H1 (cell line): Measurements from ENCODE around the gene AP5S1. TPM values are rescaled to one million over a fixed set of nuclear protein-coding genes. Genes with fewer than 3 reads are reported as not detected.

Source experiments
- CTCF ChIA-PET: fragments of 300-600 bp; sonication (Branson Sonifier 250); formaldehyde crosslinking; loops from one replicate; lab custom pipeline; 2021; ENCODE audit not compliant: partially characterized antibody; lab: Charles Lee
- POLR2A ChIA-PET: fragments of 300-600 bp; sonication (Branson Sonifier 250); formaldehyde crosslinking; loops from one replicate; lab custom pipeline; 2021; ENCODE audit warnings: inconsistent platforms; ENCODE audit not compliant: partially characterized antibody; lab: Charles Lee
- DNase-seq, 2 experiments: peaks; one replicate each; pipeline versions ENCODE4 v3.0.0 to v3.0.0-alpha.2; 2010 to 2022; ENCODE audit warnings: low spot score in 2 of 2, low read depth in 1 of 2, mixed read lengths in 1 of 2
- FAIRE-seq: peaks from 2 replicates; lab custom pipeline; 2011; peaks lifted over from hg19 to GRCh38; lab: Jason Lieb, UNC
- H2AFZ ChIP-seq: 2 replicates; pipeline ENCODE4 v1.8.1; 2012; ENCODE audit warnings: low read length, inconsistent platforms
- H2AK5ac ChIP-seq: 2 replicates; pipeline ENCODE4 v1.6.1; 2013; ENCODE audit warnings: low read depth, low read length
- H2BK120ac ChIP-seq: replicated peaks from 2 replicates; pipeline ENCODE3; 2013; ENCODE audit warnings: low read depth, low read length, inconsistent platforms
- H2BK12ac ChIP-seq: 2 replicates; pipeline ENCODE4 v1.6.1; 2013; ENCODE audit warnings: low read depth, low read length
- H2BK15ac ChIP-seq: 2 replicates; pipeline ENCODE4 v1.6.1; 2013; ENCODE audit warnings: low read length
- H2BK20ac ChIP-seq: 2 replicates; pipeline ENCODE4 v1.6.1; 2013; ENCODE audit warnings: low read length
- H2BK5ac ChIP-seq: 2 replicates; pipeline ENCODE4 v1.6.1; 2013; ENCODE audit warnings: low read depth, low read length
- H3K14ac ChIP-seq: 2 replicates; pipeline ENCODE4 v1.6.1; 2013; ENCODE audit warnings: inconsistent platforms; ENCODE audit not compliant: insufficient read length
- H3K18ac ChIP-seq: 2 replicates; pipeline ENCODE4 v1.6.1; 2013; ENCODE audit warnings: low read length; ENCODE audit errors: extremely low read depth
- H3K23ac ChIP-seq: 2 replicates; pipeline ENCODE4 v1.6.1; 2013; ENCODE audit warnings: inconsistent platforms; ENCODE audit not compliant: insufficient read length
- H3K23me2 ChIP-seq: 2 replicates; pipeline ENCODE4 v1.6.1; 2013; ENCODE audit warnings: low read depth, low read length
- H3K27ac ChIP-seq: 2 replicates; pipeline ENCODE4 v1.6.1; 2011; ENCODE audit warnings: low read depth, low read length, inconsistent platforms
- H3K27me3 ChIP-seq, 4 experiments: replicated peaks in 1 of 4; 1 replicate in 1 of 4; 2 replicates in 3 of 4; pipeline versions ENCODE4 v1.6.1 to v1.8.1; 2011 to 2013; ENCODE audit warnings: low read length in 3 of 4, mild to moderate bottlenecking in 3 of 4, inconsistent platforms in 2 of 4, mixed read lengths in 2 of 4, moderate library complexity in 1 of 4; ENCODE audit not compliant: control insufficient read depth in 3 of 4, insufficient read depth in 3 of 4; ENCODE audit errors: extremely low read depth in 1 of 4
- H3K36me3 ChIP-seq, 4 experiments: 2 replicates each; pipeline versions ENCODE4 v1.6.1 to v1.8.1; 2011 to 2013; ENCODE audit warnings: mild to moderate bottlenecking in 4 of 4, low read length in 3 of 4, moderate library complexity in 2 of 4, control low read depth in 1 of 4, inconsistent platforms in 1 of 4; ENCODE audit not compliant: insufficient read depth in 4 of 4, control insufficient read depth in 2 of 4
- H3K4ac ChIP-seq: replicated peaks from 2 replicates; pipeline ENCODE3; 2013; ENCODE audit warnings: low read length, low read depth, mixed read lengths, inconsistent platforms; ENCODE audit not compliant: insufficient read length
- H3K4me1 ChIP-seq, 4 experiments: replicated peaks in 1 of 4; 1 replicate in 1 of 4; 2 replicates in 3 of 4; pipeline versions ENCODE4 v1.6.1 to v1.8.1; 2011 to 2013; ENCODE audit warnings: low read length in 3 of 4, inconsistent platforms in 2 of 4, mixed read lengths in 1 of 4; ENCODE audit not compliant: insufficient read depth in 4 of 4, control insufficient read depth in 3 of 4
- H3K4me2 ChIP-seq, 2 experiments: 2 replicates each; pipeline versions ENCODE4 v1.6.1 to v1.8.1; 2011 to 2013; ENCODE audit warnings: low read depth in 2 of 2, low read length in 2 of 2, control low read depth in 1 of 2, inconsistent platforms in 1 of 2, mild to moderate bottlenecking in 1 of 2; ENCODE audit not compliant: insufficient read depth in 1 of 2
- H3K4me3 ChIP-seq, 4 experiments: fragments of 200-600, 300-600 bp in 1 of 4; sonication (generic), shearing (Covaris generic), sonication (Bioruptor Twin) in 1 of 4; 2 replicates each; pipeline versions ENCODE4 v1.5.1 to v1.8.1; 2011 to 2016; ENCODE audit warnings: low read length in 4 of 4, low read depth in 3 of 4, control low read depth in 2 of 4, inconsistent platforms in 2 of 4, mild to moderate bottlenecking in 2 of 4, mixed read lengths in 1 of 4, moderate library complexity in 1 of 4; ENCODE audit not compliant: insufficient read depth in 2 of 4; ENCODE audit errors: extremely low read depth in 1 of 4
- H3K56ac ChIP-seq: replicated peaks from 2 replicates; pipeline ENCODE3; 2013; ENCODE audit warnings: low read depth, mild to moderate bottlenecking, mixed read lengths, low read length, inconsistent platforms; ENCODE audit not compliant: insufficient read length
- H3K79me1 ChIP-seq: 2 replicates; pipeline ENCODE4 v1.6.1; 2013; ENCODE audit warnings: low read depth, low read length, control low read depth
- H3K79me2 ChIP-seq, 2 experiments: 2 replicates each; pipeline versions ENCODE4 v1.6.1 to v1.8.1; 2012 to 2013; ENCODE audit warnings: low read length in 2 of 2, mild to moderate bottlenecking in 2 of 2, inconsistent platforms in 1 of 2; ENCODE audit not compliant: insufficient read depth in 2 of 2, control insufficient read depth in 1 of 2
- H3K9ac ChIP-seq, 4 experiments: replicated peaks in 1 of 4; 1 replicate in 1 of 4; 2 replicates in 3 of 4; pipeline versions ENCODE4 v1.6.1 to v1.8.1; 2011 to 2013; ENCODE audit warnings: low read depth in 3 of 4, low read length in 3 of 4, control low read depth in 2 of 4, mild to moderate bottlenecking in 2 of 4, moderate library complexity in 2 of 4, inconsistent platforms in 1 of 4; ENCODE audit errors: extremely low read depth in 1 of 4
- H3K9me3 ChIP-seq, 2 experiments: 2 replicates each; pipeline versions ENCODE4 v1.6.1 to v1.8.1; 2012 to 2013; ENCODE audit warnings: mild to moderate bottlenecking in 2 of 2, moderate library complexity in 2 of 2, control low read depth in 1 of 2, inconsistent platforms in 1 of 2, low read depth in 1 of 2, low read length in 1 of 2, mixed read lengths in 1 of 2; ENCODE audit not compliant: insufficient read depth in 2 of 2
- H4K20me1 ChIP-seq, 2 experiments: replicated peaks in 1 of 2; 2 replicates each; pipeline versions ENCODE3 to v1.8.1; 2011 to 2013; ENCODE audit warnings: inconsistent platforms in 2 of 2, low read length in 2 of 2, mild to moderate bottlenecking in 1 of 2; ENCODE audit not compliant: insufficient read depth in 2 of 2, control insufficient read depth in 1 of 2
- H4K5ac ChIP-seq: 2 replicates; pipeline ENCODE4 v1.6.1; 2013; ENCODE audit warnings: low read length, low read depth, mixed read lengths, inconsistent platforms; ENCODE audit not compliant: insufficient read length
- H4K8ac ChIP-seq: 2 replicates; pipeline ENCODE4 v1.8.0; 2013; ENCODE audit warnings: mild to moderate bottlenecking, moderate library complexity, low read length, inconsistent platforms; ENCODE audit not compliant: insufficient read depth; ENCODE audit errors: extremely low read depth
- H4K91ac ChIP-seq: replicated peaks from 2 replicates; pipeline ENCODE3; 2013; ENCODE audit warnings: low read length, mixed read lengths, inconsistent platforms; ENCODE audit not compliant: insufficient read length
- CTBP2 ChIP-seq: IDR thresholded peaks from 2 replicates; pipeline ENCODE4 v1.7.0; 2011; ENCODE audit warnings: borderline replicate concordance, mild to moderate bottlenecking, moderate library complexity, mixed read lengths, low read length; ENCODE audit not compliant: insufficient read depth, insufficient read length
- GTF2F1 ChIP-seq: IDR thresholded peaks from 2 replicates; pipeline ENCODE4 v1.6.1; 2012; ENCODE audit warnings: low read depth, low read length, improper control_type of control experiment, borderline replicate concordance
- KDM5A ChIP-seq: fragments of 200-600 bp; IDR thresholded peaks from 2 replicates; pipeline ENCODE4 v1.7.1; 2012; ENCODE audit warnings: mild to moderate bottlenecking, low read length, inconsistent platforms, mixed read lengths
- SAP30 ChIP-seq: fragments of 300-600 bp; sonication (generic); IDR thresholded peaks from 2 replicates; pipeline ENCODE4 v1.7.1; 2012; ENCODE audit warnings: low read length, moderate library complexity, mild to moderate bottlenecking, inconsistent platforms; ENCODE audit not compliant: insufficient read depth, insufficient replicate concordance
- SIRT6 ChIP-seq: IDR thresholded peaks from one replicate; pipeline ENCODE4 v1.7.1; 2012; ENCODE audit warnings: low read length, inconsistent platforms
- TAF7 ChIP-seq: optimal IDR thresholded peaks from 2 replicates; pipeline ENCODE3; 2011; ENCODE audit warnings: low read depth, mild to moderate bottlenecking, inconsistent platforms, low read length, moderate library complexity, borderline replicate concordance
- WGBS, 2 experiments: shearing (Covaris generic) in 1 of 2; methylation state at CpG; one replicate each; pipeline versions ENCODE4 v1.1.6 to v1.1.7; 2013 to 2015; ENCODE audit warnings: low lambda C conversion rate in 2 of 2, mixed read lengths in 2 of 2, inconsistent platforms in 1 of 2, low coverage in 1 of 2, missing lambda C conversion rate in 1 of 2; ENCODE audit not compliant: insufficient replicate concordance in 2 of 2, insufficient coverage in 1 of 2, insufficient read length in 1 of 2; ENCODE audit errors: extremely low coverage in 1 of 2, missing lambda C conversion rate in 1 of 2; 5-methylcytosine and 5-hydroxymethylcytosine counted together
- polyA plus RNA-seq, 7 experiments: library from polyadenylated mRNA; depleted of rRNA in 3 of 7; stranded (reverse) in 5 of 7; unstranded in 2 of 7; fragments of >200 nt in 5 of 7; fragments of 200-250 nt in 2 of 7; gene quantifications; 1 replicate in 5 of 7; 2 replicates in 1 of 7; 4 replicates in 1 of 7; pipeline versions ENCODE4 v1.2.1 to v1.2.3, GENCODE V29; 2011 to 2013; ENCODE audit warnings: missing spikeins in 2 of 7, mixed read lengths in 2 of 7
- total RNA-seq: library from RNA; stranded (reverse); fragmentation: NEBNext Ultra II Directional; extraction: Animal tissue kit (Norgen Biotek cat#: 25700); gene quantifications from 2 replicates; pipeline ENCODE4 v1.2.1, GENCODE V29; 2021

AP5S1 gene
- total and polyA plus RNA-seq, 2 of the 8 experiments (the other 6 are each of a cell fraction or from before 2014, with no cell fraction given) = 3.3 to 3.7 TPM

- Histone ChIP-seq H2BK120ac (no peak overlapping the region), H3K9ac (no peak overlapping the region), H3K79me2 (no peaks in the 10 kb centered on the region; a peak in 1 of 4 replicates), H2BK12ac (no peak overlapping the region), H4K91ac (no peak overlapping the region), H2BK5ac (no peak overlapping the region), H3K4ac (no peak overlapping the region), H3K27me3 (no peaks in the 10 kb centered on the region), H3K56ac (no peak overlapping the region), H3K36me3 (peaks cover 4 to 35% (median 30%) of the 10 kb centered on the region in 4 experiments), H3K9me3 (no peaks in the 10 kb centered on the region), H3K18ac (no peak overlapping the region; the same call in 1 of the 2 replicates), H2BK20ac (peak overlapping the region; percentile 61; the same call in 1 of the 2 replicates), H3K14ac (no peak overlapping the region), H3K79me1 (no peaks in the 10 kb centered on the region; the same call in 1 of the 2 replicates), H4K8ac (peak overlapping the region; percentile 31; the same call in 1 of the 2 replicates), H3K4me3 (no peak overlapping the region; a peak in 1 of 8 replicates), H3K4me1 (peaks cover 5 to 35% (median 28%) of the 10 kb centered on the region in 4 experiments), H3K23me2 (peaks cover 9% of the 10 kb centered on the region; the same call in 1 of the 2 replicates), H2BK15ac (peak overlapping the region; percentile 31; the same call in 1 of the 2 replicates), H3K27ac (no peak overlapping the region), H3K23ac (no peak overlapping the region), H3K4me2 (no peak overlapping the region), H4K20me1 (peaks cover 3% of the 10 kb centered on the region in 2 experiments), H2AFZ (no peak overlapping the region), H2AK5ac (no peak overlapping the region), H4K5ac (no peak overlapping the region)
- ChIA-PET CTCF (interaction anchor here (0.9 to 3.7 kb wide), 4 partner anchors 14 to 220 kb away, joined by 3 to 29 read pairs (median 3); partner anchors contain the start of gene CENPB), POLR2A (interaction anchor here (1.1 to 2.9 kb wide), 9 partner anchors 8 to 87 kb away, joined by 3 to 29 read pairs (median 7); partner anchors contain the start of genes AP5S1, CENPB, PANK2 and SPEF1)
- TF ChIP-seq GTF2F1 (no peak), SAP30 (no peak), CTBP2 (no peak), SIRT6 (no peak), TAF7 (no peak), KDM5A (no peak)
- no peak for DNase-seq
- no peak for FAIRE-seq
- WGBS, 2 experiments = 86% methylated on average over 3 of the region's 4 CpGs; no CpG with 5 or more reads in 1 of the 2 experiments
Observed at GRCh38 chr20:3801299-3801698, 19.0 kb upstream of the AP5S1 start.
